Measurements from ENCODE around the gene SLC13A4.
A peak's percentile ranks its signal among the peaks of the same experiment; 100 is the strongest.
"Not testable (repeated sequence)": the region's sequence is repeated elsewhere in the genome, so short reads cannot be mapped to it uniquely, and the experiment has no call there.

SLC13A4 gene

DNA sequence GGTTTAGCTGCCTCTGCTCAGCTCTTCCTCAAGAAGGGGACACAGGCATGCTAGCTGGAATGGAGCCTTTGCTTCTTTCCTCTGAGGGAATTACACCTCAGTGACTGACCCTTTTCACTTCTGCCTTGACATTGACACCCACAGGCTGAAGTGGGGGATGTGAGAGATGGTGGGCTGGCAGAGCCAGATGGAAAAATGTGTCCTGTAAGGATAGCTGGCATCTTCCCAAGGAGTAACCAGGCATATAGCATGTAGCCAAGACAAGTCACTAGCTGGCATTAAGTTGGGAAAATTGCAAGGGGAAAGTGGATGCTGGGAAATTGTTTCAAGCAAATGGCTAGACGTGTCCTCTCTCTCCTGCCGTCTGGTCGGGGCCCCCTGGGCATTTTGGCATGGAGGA is 45.8 kb downstream of the SLC13A4 start:
- no peak for DNase-seq
- peaks cover 43% of the 10 kb centered on the region for H3K36me3 Mint-ChIP-seq (ENCODE audit: low read depth)
- H3K9me3 Mint-ChIP-seq: no peaks in the 10 kb centered on the region
- H3K27me3 Mint-ChIP-seq: no peaks in the 10 kb centered on the region
- H3K4me3 Mint-ChIP-seq: no peak overlapping the region
- H3K4me1 Mint-ChIP-seq (ENCODE audit: low read depth): peaks cover 16% of the 10 kb centered on the region
- H3K27ac Mint-ChIP-seq: no peak overlapping the region

DNA sequence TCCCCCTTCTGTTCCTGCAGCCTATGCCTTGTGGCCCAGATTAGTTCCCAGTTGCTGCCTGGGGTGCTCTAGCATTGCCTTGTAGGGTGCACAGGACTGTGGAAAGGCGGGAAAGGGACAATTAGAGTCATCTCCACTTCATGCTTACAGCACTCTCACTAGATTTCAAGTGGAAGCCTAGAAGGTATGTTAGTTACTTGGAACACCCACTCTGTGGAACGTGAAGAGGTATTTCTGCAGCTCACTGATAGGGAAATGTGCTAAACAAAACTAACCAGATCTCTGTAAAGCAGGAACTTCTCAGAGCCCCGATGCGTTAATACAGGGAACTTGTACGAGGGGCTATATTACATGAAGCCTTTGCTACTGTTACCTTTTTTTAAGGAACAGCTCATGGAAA is 46.2 kb downstream of the SLC13A4 start:
- no peak for DNase-seq
- Mint-ChIP-seq H3K27me3 (no peaks in the 10 kb centered on the region), H3K36me3 (ENCODE audit: low read depth) (peaks cover 48% of the 10 kb centered on the region), H3K9me3 (no peaks in the 10 kb centered on the region), H3K4me1 (ENCODE audit: low read depth) (peaks cover 16% of the 10 kb centered on the region), H3K27ac (no peak overlapping the region), H3K4me3 (no peak overlapping the region)

DNA sequence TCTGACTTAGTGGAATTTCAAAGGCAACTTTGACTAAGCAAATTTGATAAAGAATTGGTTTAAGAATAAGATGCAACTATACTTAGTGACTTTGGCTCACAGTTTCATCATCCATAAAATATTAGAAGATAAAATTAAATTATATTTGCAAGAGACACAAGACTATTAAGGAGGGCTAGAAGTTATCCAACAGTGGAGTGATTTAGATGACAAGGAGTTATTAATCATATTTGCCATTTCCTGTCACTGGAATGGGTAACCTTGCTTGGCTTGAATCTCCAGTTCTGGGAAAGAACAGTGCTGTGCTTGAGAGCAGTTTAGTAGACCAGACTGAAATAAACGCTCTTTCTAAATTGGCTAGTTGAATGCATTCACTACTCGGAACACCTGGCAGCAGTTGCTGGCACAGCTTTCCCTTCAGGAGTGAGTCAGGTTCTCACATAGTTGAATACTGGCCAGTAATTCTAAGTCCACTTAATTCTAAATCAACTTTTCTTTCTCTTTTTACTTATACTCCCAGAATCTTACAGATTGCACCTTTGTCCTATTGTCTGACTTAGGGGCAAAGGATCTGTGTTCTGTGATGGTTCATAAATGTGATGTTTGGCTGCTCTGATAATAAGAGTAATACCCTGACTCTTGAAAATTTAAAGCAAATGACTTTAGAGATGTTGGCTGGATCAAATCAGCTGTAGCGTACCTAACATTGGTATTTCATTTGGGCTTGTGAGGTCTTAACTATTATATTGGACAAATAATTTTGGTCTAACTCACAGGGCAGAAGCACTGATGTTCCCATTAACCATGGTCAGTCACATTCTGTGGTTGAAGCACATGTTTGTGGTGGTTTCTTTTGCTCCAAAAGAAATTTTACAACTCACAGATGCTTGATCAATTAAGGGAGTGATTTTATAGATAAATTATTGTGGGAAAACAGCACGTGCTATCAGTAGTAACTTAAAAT is 49.1 kb downstream of the SLC13A4 start:
- peaks cover 58% of the 10 kb centered on the region for H3K36me3 Mint-ChIP-seq (ENCODE audit: low read depth)
- no peak for DNase-seq
- no peaks in the 10 kb centered on the region for H3K27me3 Mint-ChIP-seq
- H3K9me3 Mint-ChIP-seq: no peaks in the 10 kb centered on the region
- no peak overlapping the region for H3K27ac Mint-ChIP-seq
- no peak overlapping the region for H3K4me3 Mint-ChIP-seq
- peaks cover 16% of the 10 kb centered on the region for H3K4me1 Mint-ChIP-seq (ENCODE audit: low read depth)

DNA sequence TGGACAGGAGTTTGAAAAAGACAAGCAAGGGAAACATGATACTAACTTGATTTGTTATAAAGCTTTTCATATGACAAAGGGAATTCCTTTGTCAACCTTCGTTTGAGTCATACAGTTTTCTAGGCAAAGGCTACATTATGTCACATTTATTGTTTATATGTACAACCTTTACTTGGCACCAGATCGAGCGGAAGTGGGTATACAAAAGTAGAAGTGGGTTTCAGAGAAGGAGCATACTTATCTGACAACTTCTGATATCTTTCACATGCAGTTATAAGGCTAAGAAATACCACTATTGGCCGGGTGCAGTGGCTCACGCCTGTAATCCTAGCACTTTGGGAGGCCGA is 54.7 kb downstream of the SLC13A4 start:
- Mint-ChIP-seq H3K27me3 (no peaks in the 10 kb centered on the region), H3K4me1 (ENCODE audit: low read depth) (peaks cover 32% of the 10 kb centered on the region), H3K36me3 (ENCODE audit: low read depth) (peaks cover 65% of the 10 kb centered on the region), H3K27ac (no peak overlapping the region), H3K4me3 (no peak overlapping the region), H3K9me3 (peaks cover 3% of the 10 kb centered on the region)
- no peak for DNase-seq

DNA sequence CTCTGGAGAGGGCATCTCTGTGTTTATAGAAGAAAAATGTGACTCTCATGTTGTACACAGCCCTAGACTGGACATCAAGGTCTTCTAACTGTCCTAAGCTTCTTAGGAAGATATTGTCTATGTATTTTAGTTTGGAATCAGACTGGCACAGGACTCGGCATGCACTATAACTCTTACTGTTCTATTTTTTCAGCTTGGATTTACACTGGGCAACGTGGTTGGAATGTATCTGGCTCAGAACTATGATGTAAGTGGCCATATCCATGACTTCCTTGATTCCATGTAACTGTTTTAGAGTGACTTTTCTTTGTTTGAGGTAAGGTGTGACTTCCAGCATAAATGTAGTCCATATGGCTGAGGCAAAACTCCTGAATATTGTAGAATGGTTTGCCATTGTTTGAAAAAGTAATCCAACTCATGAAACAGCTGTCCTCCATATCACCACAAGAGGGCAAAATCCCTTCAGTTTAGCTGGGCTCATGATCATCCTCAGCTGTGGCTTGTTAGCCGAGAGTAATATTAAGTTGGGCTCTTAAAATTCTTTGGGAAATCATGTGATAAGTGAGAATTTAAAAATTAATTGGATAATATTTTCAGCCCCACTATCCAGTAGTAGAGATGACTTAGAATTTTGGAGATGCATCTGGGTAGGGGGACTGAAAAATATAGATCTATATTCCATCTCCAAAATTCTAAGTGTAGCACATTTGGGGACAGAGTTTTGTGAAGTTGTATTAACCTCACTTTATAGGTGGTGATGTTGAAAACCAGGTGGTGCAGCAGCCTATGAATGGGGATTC is 55.2 kb downstream of the SLC13A4 start:
- DNase-seq: no peak

DNA sequence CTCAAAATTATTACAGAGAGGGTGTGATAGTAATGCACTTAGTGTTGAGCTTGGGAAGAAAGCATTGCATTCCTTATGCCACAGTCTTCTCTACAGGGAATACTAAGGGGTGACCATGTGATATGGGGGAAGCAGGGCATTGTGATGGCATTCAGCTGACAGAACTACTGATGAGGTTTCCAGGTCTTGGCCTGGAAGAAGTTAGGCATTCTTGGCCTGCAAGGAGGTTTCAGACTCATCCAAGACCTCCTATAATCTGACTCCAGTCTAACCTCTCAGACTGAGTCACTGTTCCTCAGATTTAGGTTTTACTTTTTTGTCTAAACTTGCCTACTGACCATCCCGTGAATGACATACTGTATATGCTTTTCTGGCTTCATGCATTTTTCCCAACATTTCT is 57.8 kb downstream of the SLC13A4 start:
- H3K27me3 Mint-ChIP-seq: no peaks in the 10 kb centered on the region
- H3K4me1 Mint-ChIP-seq (ENCODE audit: low read depth): peaks cover 55% of the 10 kb centered on the region
- peaks cover 3% of the 10 kb centered on the region for H3K9me3 Mint-ChIP-seq
- no peak overlapping the region for H3K27ac Mint-ChIP-seq
- no peak overlapping the region for H3K4me3 Mint-ChIP-seq
- peaks cover 55% of the 10 kb centered on the region for H3K36me3 Mint-ChIP-seq (ENCODE audit: low read depth)
- no peak for DNase-seq

More for the DNA sequence above, 55.2 kb downstream of the SLC13A4 start:
- Mint-ChIP-seq H3K4me1 (ENCODE audit: low read depth) (peaks cover 37% of the 10 kb centered on the region), H3K27me3 (no peaks in the 10 kb centered on the region), H3K4me3 (no peak overlapping the region), H3K9me3 (peaks cover 3% of the 10 kb centered on the region), H3K36me3 (ENCODE audit: low read depth) (peaks cover 65% of the 10 kb centered on the region), H3K27ac (no peak overlapping the region)

DNA sequence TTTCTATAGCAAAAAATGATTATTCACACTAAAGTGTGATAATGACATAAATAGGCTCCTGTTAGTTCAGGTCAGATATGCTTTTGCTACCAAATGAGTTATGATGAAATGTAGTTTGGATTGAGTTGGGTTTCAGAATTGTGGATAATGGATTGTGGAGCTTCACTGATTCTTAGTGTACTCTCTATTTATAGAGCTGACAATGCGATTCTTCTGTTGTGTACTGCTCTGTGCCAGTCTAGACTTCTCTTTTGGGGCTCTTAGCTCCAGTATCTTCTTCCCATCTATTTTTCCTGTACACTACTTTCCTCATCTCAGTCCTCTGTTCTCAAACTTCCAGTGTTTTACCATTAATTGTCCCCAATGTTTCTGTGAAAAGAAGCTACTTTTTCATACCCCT is 58.2 kb downstream of the SLC13A4 start:
- Mint-ChIP-seq H3K27ac (no peak overlapping the region), H3K4me1 (ENCODE audit: low read depth) (peaks cover 59% of the 10 kb centered on the region), H3K36me3 (ENCODE audit: low read depth) (peaks cover 51% of the 10 kb centered on the region), H3K9me3 (peaks cover 3% of the 10 kb centered on the region), H3K27me3 (no peaks in the 10 kb centered on the region), H3K4me3 (no peak overlapping the region)
- no peak for DNase-seq

DNA sequence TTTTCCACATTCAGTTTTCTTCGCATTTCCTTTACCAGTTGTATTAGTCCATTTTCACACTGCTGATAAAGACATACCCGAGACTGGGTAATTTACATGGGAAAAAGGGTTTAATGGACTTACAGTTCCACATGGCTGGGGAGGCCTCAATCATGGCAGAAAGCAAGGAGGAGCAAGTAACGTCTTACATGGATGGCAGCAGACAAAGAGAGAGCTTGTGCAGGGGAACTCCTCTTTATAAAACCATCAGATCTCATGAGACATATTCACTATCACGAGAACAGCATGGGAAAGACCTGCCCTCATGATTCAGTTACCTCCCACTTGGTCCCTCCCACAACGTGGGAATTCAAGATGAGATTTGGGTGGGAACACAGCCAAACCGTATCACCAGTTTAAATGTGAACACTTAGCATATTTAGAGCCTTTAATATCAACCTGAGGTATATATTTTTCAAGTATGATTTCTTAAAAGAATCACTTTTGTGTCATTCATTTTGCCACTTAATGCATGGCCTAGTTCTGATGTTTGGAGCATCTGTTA is 59.1 kb downstream of the SLC13A4 start:
- DNase-seq, H3K9me3 Mint-ChIP-seq, H3K4me3 Mint-ChIP-seq, H3K27ac Mint-ChIP-seq, H3K27me3 Mint-ChIP-seq: not testable (repeated sequence)
- Mint-ChIP-seq H3K36me3 (ENCODE audit: low read depth) (peaks cover 46% of the 10 kb centered on the region), H3K4me1 (ENCODE audit: low read depth) (peaks cover 67% of the 10 kb centered on the region)

DNA sequence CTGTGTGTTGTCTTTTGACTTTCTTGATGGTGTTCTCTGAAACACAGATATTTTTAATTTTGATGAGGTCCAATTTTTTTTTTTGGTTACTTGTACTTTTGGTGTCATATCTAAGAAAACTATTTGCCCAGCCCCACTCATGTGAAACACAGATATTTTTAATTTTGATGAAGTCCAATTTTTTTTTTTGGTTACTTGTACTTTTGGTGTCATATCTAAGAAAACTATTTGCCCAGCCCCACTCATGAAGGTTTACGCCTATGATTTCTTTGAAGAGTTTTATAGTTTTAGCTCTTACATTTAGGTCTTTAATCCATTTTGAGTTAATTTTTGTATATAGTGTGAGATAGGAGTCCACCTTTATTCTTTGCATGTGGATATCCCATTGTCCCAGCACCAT is 60.4 kb downstream of the SLC13A4 start:
- H3K9me3 Mint-ChIP-seq, DNase-seq, H3K27ac Mint-ChIP-seq, H3K27me3 Mint-ChIP-seq, H3K4me3 Mint-ChIP-seq: not testable (repeated sequence)
- Mint-ChIP-seq H3K36me3 (ENCODE audit: low read depth) (peaks cover 40% of the 10 kb centered on the region), H3K4me1 (ENCODE audit: low read depth) (peaks cover 71% of the 10 kb centered on the region)

DNA sequence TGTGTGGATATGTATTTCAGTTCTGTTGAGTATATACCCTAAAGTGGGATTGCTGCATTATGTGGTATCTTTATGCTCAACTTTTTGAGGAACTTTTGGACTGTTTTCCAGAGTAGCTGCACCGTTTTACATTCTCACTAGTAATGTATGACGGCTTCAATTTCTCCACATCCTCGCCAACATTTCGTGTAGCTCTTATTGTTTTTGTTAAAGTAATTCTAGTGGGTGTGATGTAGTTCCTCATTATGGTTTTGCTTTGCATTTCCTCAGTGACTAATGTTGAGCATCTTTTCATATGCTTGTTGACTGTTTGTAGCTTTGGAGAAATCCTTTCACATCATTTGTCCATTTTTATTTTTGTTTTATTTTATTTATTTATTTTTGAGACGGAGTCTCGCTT is 61.1 kb downstream of the SLC13A4 start:
- peaks cover 44% of the 10 kb centered on the region for H3K36me3 Mint-ChIP-seq (ENCODE audit: low read depth)
- H3K4me3 Mint-ChIP-seq: no peak overlapping the region
- H3K27me3 Mint-ChIP-seq: no peaks in the 10 kb centered on the region
- DNase-seq: no peak
- H3K9me3 Mint-ChIP-seq: peaks cover 3% of the 10 kb centered on the region
- H3K4me1 Mint-ChIP-seq (ENCODE audit: low read depth): peaks cover 71% of the 10 kb centered on the region
- no peak overlapping the region for H3K27ac Mint-ChIP-seq

DNA sequence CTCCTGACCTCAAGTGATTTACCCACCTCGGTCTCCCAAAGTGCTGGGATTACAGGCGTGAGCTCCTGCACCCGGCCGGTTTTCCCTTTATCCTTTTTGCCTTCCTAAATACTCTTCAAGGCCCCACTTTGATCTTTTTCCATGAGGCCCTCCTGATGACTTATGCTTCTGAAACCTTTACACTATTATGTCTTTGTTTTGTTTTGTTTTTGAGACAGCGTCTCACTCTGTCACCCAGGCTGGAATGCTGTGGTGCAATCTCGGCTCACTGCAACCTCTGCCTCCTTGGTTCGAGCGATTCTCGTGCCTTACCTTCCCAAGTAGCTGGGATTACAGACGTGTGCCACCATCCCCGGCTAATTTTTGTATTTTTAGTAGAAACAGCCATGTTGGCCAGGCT is 61.8 kb downstream of the SLC13A4 start:
- peaks cover 3% of the 10 kb centered on the region for H3K9me3 Mint-ChIP-seq
- DNase-seq: no peak
- no peaks in the 10 kb centered on the region for H3K27me3 Mint-ChIP-seq
- H3K4me3 Mint-ChIP-seq: no peak overlapping the region
- peaks cover 44% of the 10 kb centered on the region for H3K36me3 Mint-ChIP-seq (ENCODE audit: low read depth)
- H3K4me1 Mint-ChIP-seq (ENCODE audit: low read depth): peaks cover 72% of the 10 kb centered on the region
- H3K27ac Mint-ChIP-seq: no peak overlapping the region

DNA sequence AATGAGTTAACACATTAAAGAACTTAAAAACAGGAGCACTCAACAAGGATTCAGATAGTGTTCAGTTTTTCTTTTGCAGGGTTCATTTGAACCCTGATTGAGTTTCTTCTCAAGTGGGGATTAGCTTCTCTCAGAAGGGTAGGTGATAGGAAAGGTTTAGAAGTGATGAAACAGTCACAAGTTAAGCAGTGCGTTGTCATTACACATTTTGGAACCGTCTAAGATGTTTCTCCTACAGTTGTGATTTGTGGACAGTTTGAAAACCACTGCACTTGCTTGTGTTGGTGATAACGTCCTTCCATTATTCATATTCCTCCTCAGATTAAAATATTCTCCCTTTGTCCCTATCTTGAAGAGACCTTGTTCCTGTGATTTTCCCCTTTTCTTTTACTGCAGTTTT is 62.9 kb downstream of the SLC13A4 start:
- Mint-ChIP-seq H3K27ac (peak overlapping the region; percentile 33), H3K9me3 (peaks cover 3% of the 10 kb centered on the region), H3K27me3 (no peaks in the 10 kb centered on the region), H3K4me3 (peak overlapping the region; percentile 48), H3K4me1 (ENCODE audit: low read depth) (peaks cover 65% of the 10 kb centered on the region), H3K36me3 (ENCODE audit: low read depth) (peaks cover 44% of the 10 kb centered on the region)
- no peak for DNase-seq

DNA sequence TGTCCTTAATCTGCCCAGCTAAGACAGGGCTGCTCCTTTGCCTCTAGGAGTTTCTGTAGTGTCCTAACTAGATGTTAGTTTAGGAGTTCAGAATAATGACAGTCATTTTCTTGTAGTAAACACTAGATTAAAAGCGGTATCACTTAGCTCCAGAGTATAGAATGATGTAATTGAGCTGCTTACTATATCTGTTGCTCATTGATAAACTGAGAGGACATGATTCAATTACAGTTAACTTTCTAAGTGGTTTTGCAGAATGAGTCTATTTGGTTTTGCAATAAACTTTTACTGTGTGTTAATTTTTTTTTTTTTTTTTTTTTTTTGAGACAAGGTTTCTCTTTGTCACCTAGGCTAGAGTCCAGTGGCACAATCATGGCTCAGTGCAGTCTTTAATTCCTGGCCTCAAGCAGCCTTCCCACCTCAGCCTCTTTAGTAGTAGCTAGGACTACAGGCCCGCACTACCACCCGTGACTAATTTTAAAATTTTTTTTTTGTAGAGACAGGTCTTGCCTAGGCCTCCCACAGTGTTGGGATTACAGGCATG is 63.9 kb downstream of the SLC13A4 start:
- H3K4me1 Mint-ChIP-seq (ENCODE audit: low read depth): peaks cover 58% of the 10 kb centered on the region
- H3K9me3 Mint-ChIP-seq: peaks cover 3% of the 10 kb centered on the region
- DNase-seq: no peak
- H3K27ac Mint-ChIP-seq: peak overlapping the region; percentile 99
- H3K27me3 Mint-ChIP-seq: no peaks in the 10 kb centered on the region
- peak overlapping the region; percentile 98 for H3K4me3 Mint-ChIP-seq
- H3K36me3 Mint-ChIP-seq (ENCODE audit: low read depth): peaks cover 40% of the 10 kb centered on the region

DNA sequence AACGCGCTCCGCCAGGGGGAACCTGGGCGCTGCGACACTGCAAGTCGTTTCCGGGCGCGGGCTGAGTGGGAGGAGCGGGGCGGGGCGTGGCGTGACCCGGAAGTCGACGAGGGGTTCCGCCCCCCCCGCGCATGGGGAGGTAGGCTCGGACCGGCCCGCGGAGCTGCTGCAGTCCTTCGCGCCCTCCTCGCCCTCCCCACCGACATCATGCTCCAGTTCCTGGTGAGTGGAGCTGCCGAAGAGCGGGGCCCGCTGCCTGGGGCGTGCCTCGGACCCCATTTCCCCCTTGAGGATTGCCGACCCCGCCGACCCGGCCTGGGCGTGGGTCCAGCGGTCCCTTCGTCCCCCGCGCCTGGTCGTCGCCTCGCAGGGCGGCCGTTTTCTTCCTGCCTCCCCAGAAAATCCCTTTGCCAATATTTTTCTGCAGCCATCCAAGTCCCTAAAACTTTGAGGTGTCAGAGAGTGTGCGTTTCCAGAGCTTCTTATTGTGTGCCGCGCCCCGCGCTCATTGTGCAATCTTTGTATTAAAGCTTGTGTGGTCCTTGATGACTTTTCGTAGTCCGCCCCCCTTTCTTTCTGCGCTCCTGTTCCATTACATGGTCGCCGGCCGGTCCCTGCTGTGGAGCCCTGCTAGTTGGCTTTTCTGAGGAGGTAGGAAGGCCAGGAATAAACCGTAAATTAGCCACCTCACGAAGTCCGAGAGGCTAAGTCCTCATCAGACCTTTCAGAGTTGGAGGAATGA is 65.4 kb downstream of the SLC13A4 start, which contains the start of gene STMP1:
TSS of gene STMP1 (plus strand) at position 142 of the 742 bp plus-strand sequence.
- Mint-ChIP-seq H3K9me3 (no peaks in the 10 kb centered on the region), H3K27ac (peak within 1 kb of the TSS; percentile 99), H3K27me3 (no peaks in the 10 kb centered on the region), H3K4me1 (ENCODE audit: low read depth) (peaks cover 45% of the 10 kb centered on the region), H3K4me3 (peak within 1 kb of the TSS; percentile 98), H3K36me3 (ENCODE audit: low read depth) (peaks cover 24% of the 10 kb centered on the region)
- DNase-seq: peak; percentile 99
